Measurements from ENCODE around the gene SRSF12. TPM values are rescaled to one million over a fixed set of nuclear protein-coding genes. Genes with fewer than 3 reads are reported as not detected.

Gene SRSF12
- total RNA-seq, result 21.9 and 23.5 TPM in 2 replicates
- long read RNA-seq, transcript SRSF12-201 (5 exons, 3,599 nt), result major isoform, 28 of 38 reads
- long read RNA-seq, partial matches to known transcripts, result 1 of 38 reads
- long read RNA-seq, other reads (novel, unspliced or antisense), result 9 of 38 reads

GRCh38 chr6:89117211-89118108, at the start of gene SRSF12:
TSS of gene SRSF12 (minus strand) at chr6:89118071. CDS start at chr6:89117887, 184 bp downstream.
- no peaks in the 10 kb centered on the region for H3K27me3 Mint-ChIP-seq (ENCODE audit: low read depth)
- peaks cover 4% of the 10 kb centered on the region for H3K36me3 Mint-ChIP-seq (ENCODE audit: low read depth)
- peak; percentile 62 for DNase-seq (ENCODE audit: low read depth, low spot score)
- H3K4me1 Mint-ChIP-seq, result peaks cover 22% of the 10 kb centered on the region
- TF ChIP-seq CTCF (conservative IDR thresholded peaks at IDR 0.05), result peak; percentile 25
- H3K4me3 Mint-ChIP-seq, result peak within 1 kb of the TSS; percentile 92
- peak within 1 kb of the TSS; percentile 77 for H3K27ac Mint-ChIP-seq (ENCODE audit: unreplicated experiment)
- H3K9me3 Mint-ChIP-seq, result no peaks in the 10 kb centered on the region

GRCh38 chr6:89162047-89162371, 44.1 kb upstream of the SRSF12 start:
- no peak for DNase-seq (ENCODE audit: low read depth, low spot score)
- Mint-ChIP-seq H3K9me3 (no peaks in the 10 kb centered on the region), H3K4me1 (no peaks in the 10 kb centered on the region), H3K36me3 (ENCODE audit: low read depth) (peaks cover 10% of the 10 kb centered on the region), H3K27me3 (ENCODE audit: low read depth) (no peaks in the 10 kb centered on the region), H3K27ac (ENCODE audit: unreplicated experiment) (no peak overlapping the region), H3K4me3 (no peak overlapping the region)
- TF ChIP-seq CTCF (conservative IDR thresholded peaks at IDR 0.05), result no peak

GRCh38 chr6:89161326-89162046, 43.6 kb upstream of the SRSF12 start:
- Mint-ChIP-seq H3K9me3 (no peaks in the 10 kb centered on the region), H3K27ac (ENCODE audit: unreplicated experiment) (no peak overlapping the region), H3K4me3 (no peak overlapping the region), H3K4me1 (no peaks in the 10 kb centered on the region), H3K27me3 (ENCODE audit: low read depth) (no peaks in the 10 kb centered on the region), H3K36me3 (ENCODE audit: low read depth) (peaks cover 10% of the 10 kb centered on the region)
- no peak for TF ChIP-seq CTCF (conservative IDR thresholded peaks at IDR 0.05)
- no peak for DNase-seq (ENCODE audit: low read depth, low spot score)

DNA sequence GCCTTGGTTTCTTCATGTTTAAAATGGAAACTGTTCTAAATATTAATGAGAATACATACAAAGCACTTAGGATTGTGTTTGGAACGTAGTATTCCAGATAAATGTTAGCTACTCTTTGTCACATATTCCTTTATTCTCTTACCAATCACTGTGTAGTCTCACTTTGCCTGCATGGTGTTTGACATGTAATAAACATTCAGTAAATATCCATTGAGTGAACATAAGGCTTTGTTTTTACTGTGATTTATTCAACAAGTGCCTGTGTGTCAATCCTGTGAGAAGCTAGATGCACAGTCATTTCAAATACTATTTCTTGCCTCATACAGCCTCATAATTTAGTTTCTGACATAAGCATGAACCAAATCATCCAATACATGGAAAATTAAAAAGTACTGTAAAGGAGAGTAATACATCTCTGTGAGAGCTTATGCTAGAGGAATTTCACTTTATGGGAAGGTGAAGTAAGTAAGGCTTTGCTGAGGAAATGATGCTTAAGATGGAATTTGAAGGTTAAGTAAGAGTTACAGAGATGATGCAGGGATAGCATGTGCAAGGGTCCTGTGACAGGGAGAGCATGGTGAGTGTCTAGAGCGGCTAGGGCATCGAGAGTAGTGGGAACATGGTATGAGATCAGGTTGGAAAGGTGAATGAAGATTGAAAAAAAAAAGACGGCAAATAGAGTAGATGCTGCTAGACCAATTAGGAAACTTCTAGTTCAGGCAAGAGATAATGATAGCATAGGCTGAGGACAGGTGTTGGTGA, 42.6 kb upstream of the SRSF12 start:
- Mint-ChIP-seq H3K27ac (ENCODE audit: unreplicated experiment) (no peak overlapping the region), H3K4me3 (no peak overlapping the region), H3K27me3 (ENCODE audit: low read depth) (no peaks in the 10 kb centered on the region), H3K4me1 (no peaks in the 10 kb centered on the region), H3K9me3 (no peaks in the 10 kb centered on the region), H3K36me3 (ENCODE audit: low read depth) (peaks cover 10% of the 10 kb centered on the region)
- DNase-seq (ENCODE audit: low read depth, low spot score), result no peak
- TF ChIP-seq CTCF (conservative IDR thresholded peaks at IDR 0.05), result no peak

DNA sequence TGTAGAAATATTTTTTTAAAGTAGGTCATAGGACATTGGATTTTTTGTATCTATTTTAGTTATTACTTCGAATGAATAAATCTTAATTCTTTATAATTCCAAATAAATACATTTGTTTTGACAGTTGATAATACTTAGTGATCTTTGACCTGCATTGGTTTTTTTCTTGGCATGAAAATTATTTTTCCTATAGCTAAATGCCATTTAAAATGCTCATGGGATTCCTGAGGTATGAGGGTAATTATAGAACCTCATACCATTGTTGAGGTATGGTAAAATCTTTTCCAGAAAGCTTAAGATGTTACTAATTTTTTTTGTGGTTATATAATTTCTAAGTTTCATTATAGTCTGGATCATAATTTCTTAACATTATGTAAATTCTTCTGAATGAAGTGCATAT, 36.3 kb upstream of the SRSF12 start:
- peaks cover 3% of the 10 kb centered on the region for H3K36me3 Mint-ChIP-seq (ENCODE audit: low read depth)

More for the DNA sequence above, 36.3 kb upstream of the SRSF12 start:
- Mint-ChIP-seq H3K4me3 (no peak overlapping the region), H3K9me3 (no peaks in the 10 kb centered on the region), H3K4me1 (no peaks in the 10 kb centered on the region), H3K27ac (ENCODE audit: unreplicated experiment) (no peak overlapping the region), H3K27me3 (ENCODE audit: low read depth) (no peaks in the 10 kb centered on the region)
- no peak for TF ChIP-seq CTCF (conservative IDR thresholded peaks at IDR 0.05)
- no peak for DNase-seq (ENCODE audit: low read depth, low spot score)

Measured in neural crest cell (in vitro differentiated cells).